Neuronal stem cell (in vitro differentiated cells): ENCODE data around the gene TPD52L1.

Source experiments
- DNase-seq: peaks from one replicate; pipeline ENCODE4 v3.0.0-alpha.2; 2013; ENCODE audit warnings: low spot score
- H2AFZ ChIP-seq: one replicate; pipeline ENCODE4 v1.6.1; 2013; ENCODE audit warnings: mild to moderate bottlenecking, low read length, inconsistent platforms
- H2AK5ac ChIP-seq: 2 replicates; pipeline ENCODE4 v1.6.1; 2013; ENCODE audit warnings: low read depth, mild to moderate bottlenecking, inconsistent platforms, low read length, moderate library complexity, mixed read lengths
- H2BK120ac ChIP-seq: 2 replicates; pipeline ENCODE4 v1.6.1; 2013; ENCODE audit warnings: low read depth, mild to moderate bottlenecking, inconsistent platforms, low read length, moderate library complexity, mixed read lengths
- H2BK12ac ChIP-seq: one replicate; pipeline ENCODE4 v1.6.1; 2013; ENCODE audit warnings: low read length, inconsistent platforms
- H2BK15ac ChIP-seq: 2 replicates; pipeline ENCODE4 v1.6.1; 2013; ENCODE audit warnings: mild to moderate bottlenecking, low read length, inconsistent platforms, mixed read lengths
- H2BK5ac ChIP-seq: one replicate; pipeline ENCODE4 v1.6.1; 2013; ENCODE audit warnings: inconsistent platforms, mild to moderate bottlenecking, low read length, moderate library complexity
- H3K14ac ChIP-seq: one replicate; pipeline ENCODE4 v1.6.1; 2013; ENCODE audit warnings: low read length, inconsistent platforms
- H3K18ac ChIP-seq: 2 replicates; pipeline ENCODE4 v1.6.1; 2013; ENCODE audit warnings: low read length, inconsistent platforms
- H3K23ac ChIP-seq: 2 replicates; pipeline ENCODE4 v1.6.1; 2013; ENCODE audit warnings: low read depth, mild to moderate bottlenecking, mixed read lengths, low read length, inconsistent platforms; ENCODE audit not compliant: poor library complexity
- H3K27ac ChIP-seq: replicated peaks from 3 replicates; pipeline ENCODE4 v1.5.1; 2013; ENCODE audit warnings: low read length, inconsistent platforms
- H3K27me3 ChIP-seq, 3 experiments: 2 replicates each; pipeline ENCODE4 v1.6.1; 2013; ENCODE audit warnings: low read length in 3 of 3, mild to moderate bottlenecking in 2 of 3, inconsistent platforms in 1 of 3, low read depth in 1 of 3, mixed read lengths in 1 of 3, moderate library complexity in 1 of 3; ENCODE audit not compliant: control insufficient read depth in 3 of 3, insufficient read depth in 3 of 3
- H3K36me3 ChIP-seq, 2 donors: replicated peaks in 1 of 2; 2 replicates each; pipeline ENCODE4 v1.6.1; 2013; ENCODE audit warnings: low read length in 2 of 2; ENCODE audit not compliant: control insufficient read depth in 2 of 2, insufficient read depth in 2 of 2
- H3K4ac ChIP-seq: 2 replicates; pipeline ENCODE4 v1.6.1; 2013; ENCODE audit warnings: inconsistent platforms, mild to moderate bottlenecking, low read length, moderate library complexity
- H3K4me1 ChIP-seq, 2 donors: 1 replicate in 1 of 2; 2 replicates in 1 of 2; pipeline ENCODE4 v1.6.1; 2013; ENCODE audit warnings: low read length in 2 of 2, low read depth in 1 of 2; ENCODE audit not compliant: control insufficient read depth in 2 of 2, insufficient read depth in 1 of 2
- H3K4me2 ChIP-seq: one replicate; pipeline ENCODE4 v1.6.1; 2013; ENCODE audit warnings: mild to moderate bottlenecking, low read length, inconsistent platforms; ENCODE audit not compliant: insufficient read depth, poor library complexity, severe bottlenecking
- H3K4me3 ChIP-seq, 2 donors: 2 replicates each; pipeline ENCODE4 v1.5.1; 2013; ENCODE audit warnings: low read length in 2 of 2, mild to moderate bottlenecking in 2 of 2, inconsistent platforms in 1 of 2, moderate library complexity in 1 of 2
- H3K79me1 ChIP-seq: one replicate; pipeline ENCODE4 v1.6.1; 2013; ENCODE audit warnings: low read depth, mild to moderate bottlenecking, inconsistent platforms, low read length, moderate library complexity
- H3K9ac ChIP-seq: one replicate; pipeline ENCODE4 v1.6.1; 2013; ENCODE audit warnings: mild to moderate bottlenecking, low read depth, low read length, inconsistent platforms; ENCODE audit not compliant: poor library complexity
- H3K9me3 ChIP-seq, 2 donors: replicated peaks in 1 of 2; 2 replicates each; pipeline versions ENCODE3 to v1.6.1; 2013; ENCODE audit warnings: low read length in 2 of 2, mild to moderate bottlenecking in 2 of 2, inconsistent platforms in 1 of 2, low read depth in 1 of 2, mixed read lengths in 1 of 2, moderate library complexity in 1 of 2; ENCODE audit not compliant: control insufficient read depth in 2 of 2, insufficient read depth in 1 of 2
- H4K8ac ChIP-seq: one replicate; pipeline ENCODE4 v1.6.1; 2013; ENCODE audit warnings: low read depth, mild to moderate bottlenecking, inconsistent platforms, low read length, moderate library complexity
- H4K91ac ChIP-seq: one replicate; pipeline ENCODE4 v1.6.1; 2013; ENCODE audit warnings: low read length, low read depth, mild to moderate bottlenecking, inconsistent platforms; ENCODE audit not compliant: poor library complexity
- WGBS, 2 donors: extraction: QIAGEN DNeasy Blood & Tissue Kit; methylation state at CpG; one replicate each; pipeline ENCODE4 v1.1.7; 2013; ENCODE audit warnings: missing lambda C conversion rate in 2 of 2, mixed read lengths in 1 of 2; ENCODE audit not compliant: insufficient read length in 2 of 2, insufficient replicate concordance in 1 of 2; ENCODE audit errors: extremely low coverage in 2 of 2; 5-methylcytosine and 5-hydroxymethylcytosine counted together

The TPD52L1 gene

GRCh38 chr6:125149256-125150144 lies 4.1 kb upstream of the TPD52L1 start:
- H3K14ac ChIP-seq: no peak overlapping the region
- H3K9ac ChIP-seq: no peak overlapping the region
- no peak overlapping the region for H2BK15ac ChIP-seq
- no peak overlapping the region for H2AK5ac ChIP-seq
- H3K4ac ChIP-seq: no peak overlapping the region
- H3K79me1 ChIP-seq: no peaks in the 10 kb centered on the region
- peaks cover 0 to 41% (median 9%) of the 10 kb centered on the region in 3 experiments for H3K27me3 ChIP-seq
- H3K4me2 ChIP-seq: no peak overlapping the region
- DNase-seq: no peak
- H4K91ac ChIP-seq: no peak overlapping the region
- no peak overlapping the region for H2BK12ac ChIP-seq
- H4K8ac ChIP-seq: no peak overlapping the region
- no peak overlapping the region for H3K27ac ChIP-seq
- no CpG with 5 or more reads among the region's 7 CpGs for WGBS, 2 donors
- no peak overlapping the region for H2BK5ac ChIP-seq
- H2BK120ac ChIP-seq: no peak overlapping the region
- no peak overlapping the region for H3K23ac ChIP-seq
- H3K9me3 ChIP-seq: no peaks in the 10 kb centered on the region
- H3K18ac ChIP-seq: no peak overlapping the region
- peaks cover under 1 to 5% of the 10 kb centered on the region in 2 donors for H3K4me1 ChIP-seq
- no peak overlapping the region for H2AFZ ChIP-seq
- no peak overlapping the region for H3K4me3 ChIP-seq
- H3K36me3 ChIP-seq: no peaks in the 10 kb centered on the region

GRCh38 chr6:125151700-125152099 lies 1.9 kb upstream of the TPD52L1 start:
- Histone ChIP-seq H2BK120ac (no peak overlapping the region), H3K4me3 (no peak overlapping the region), H3K27me3 (peaks cover 0 to 61% (median 14%) of the 10 kb centered on the region in 3 experiments), H3K9me3 (no peaks in the 10 kb centered on the region), H3K14ac (no peak overlapping the region), H3K27ac (no peak overlapping the region), H3K4me1 (peaks cover 4 to 5% of the 10 kb centered on the region in 2 donors), H2BK5ac (no peak overlapping the region), H2BK15ac (no peak overlapping the region), H3K79me1 (no peaks in the 10 kb centered on the region), H2AK5ac (no peak overlapping the region), H2AFZ (no peak overlapping the region), H3K23ac (no peak overlapping the region), H4K8ac (no peak overlapping the region), H3K9ac (no peak overlapping the region), H3K4ac (no peak overlapping the region), H3K4me2 (no peak overlapping the region), H3K18ac (no peak overlapping the region), H4K91ac (no peak overlapping the region), H2BK12ac (no peak overlapping the region), H3K36me3 (no peaks in the 10 kb centered on the region)
- WGBS, 2 donors: no CpG with 5 or more reads among the region's 4 CpGs
- no peak for DNase-seq

- peak overlapping the region; percentile 64 for H3K14ac ChIP-seq
- no peak overlapping the region for H4K8ac ChIP-seq
- peak overlapping the region; percentile 40 for H3K4ac ChIP-seq
- H3K27me3 ChIP-seq: peaks cover 0 to 57% (median 14%) of the 10 kb centered on the region in 3 experiments
- H2AK5ac ChIP-seq: no peak overlapping the region
- H2BK15ac ChIP-seq: peak overlapping the region; percentile 70
- H3K9ac ChIP-seq: peak overlapping the region; percentile 60
- no CpG with 5 or more reads among the region's 50 CpGs for WGBS, 2 donors
- H3K79me1 ChIP-seq: no peaks in the 10 kb centered on the region
- H2BK5ac ChIP-seq: no peak overlapping the region
- H3K4me3 ChIP-seq: peak overlapping the region; percentile 47 to 88
- H3K23ac ChIP-seq: peak overlapping the region; percentile 49
- DNase-seq: peak; percentile 14
- H3K4me1 ChIP-seq: peaks cover 4 to 5% of the 10 kb centered on the region in 2 donors
- peak overlapping the region; percentile 98 for H2AFZ ChIP-seq
- no peak overlapping the region for H4K91ac ChIP-seq
- H2BK12ac ChIP-seq: no peak overlapping the region
- H3K18ac ChIP-seq: peak overlapping the region; percentile 84
- H2BK120ac ChIP-seq: no peak overlapping the region
- H3K9me3 ChIP-seq: no peaks in the 10 kb centered on the region
- H3K27ac ChIP-seq: no peak overlapping the region
- H3K36me3 ChIP-seq: no peaks in the 10 kb centered on the region
- peak overlapping the region; percentile 96 for H3K4me2 ChIP-seq
These were observed 666 bp downstream of the TPD52L1 start for GRCh38 chr6:125154118-125154760.

GRCh38 chr6:125154761-125155135 lies 1.2 kb downstream of the TPD52L1 start:
- Histone ChIP-seq H3K4me2 (peak overlapping the region; percentile 96), H3K9ac (no peak overlapping the region), H3K4me1 (peaks cover 4 to 5% of the 10 kb centered on the region in 2 donors), H4K8ac (no peak overlapping the region), H3K36me3 (no peaks in the 10 kb centered on the region), H2AFZ (peak overlapping the region; percentile 98), H2BK120ac (no peak overlapping the region), H3K79me1 (no peaks in the 10 kb centered on the region), H3K4me3 (peak overlapping the region in 1 of 2 donors; percentile 88), H3K27ac (no peak overlapping the region), H3K23ac (peak overlapping the region; percentile 49), H2BK12ac (no peak overlapping the region), H2BK5ac (no peak overlapping the region), H3K14ac (no peak overlapping the region), H3K18ac (peak overlapping the region; percentile 84), H2AK5ac (no peak overlapping the region), H4K91ac (no peak overlapping the region), H2BK15ac (peak overlapping the region; percentile 39), H3K4ac (no peak overlapping the region), H3K27me3 (peaks cover 0 to 57% (median 14%) of the 10 kb centered on the region in 3 experiments), H3K9me3 (no peaks in the 10 kb centered on the region)
- DNase-seq: peak; percentile 21
- no CpG with 5 or more reads among the region's 14 CpGs for WGBS, 2 donors
